OCI-LY7 (cell line): ENCODE data around the gene OR5H1.
"Not testable (repeated sequence)": the region's sequence is repeated elsewhere in the genome, so short reads cannot be mapped to it uniquely, and the experiment has no call there.

ENCODE experiments used
- CTCF ChIP-seq: fragments of 200-600 bp; sonication (generic); conservative IDR thresholded peaks from 2 replicates; pipeline ENCODE4 v1.5.1; 2014; ENCODE audit warnings: mild to moderate bottlenecking, antibody characterized with exemption, low read length, moderate library complexity, mixed read lengths
- EZH2phosphoT487 ChIP-seq: fragments of 200-600 bp; sonication (generic); IDR thresholded peaks from 2 replicates; pipeline ENCODE4 v1.6.1; 2018; ENCODE audit warnings: low read depth, borderline replicate concordance, mild to moderate bottlenecking, mixed run types, antibody characterized with exemption, low read length, moderate library complexity, mixed read lengths

GRCh38 chr3:98137826-98138557 is 7.5 kb downstream of the OR5H1 start:
- TF ChIP-seq CTCF, EZH2phosphoT487: not testable (repeated sequence)
